Measurements from ENCODE around the gene ACO1. TPM values are rescaled to one million over a fixed set of nuclear protein-coding genes. Genes with fewer than 3 reads are reported as not detected.

Gene ACO1
- total RNA-seq, 1 experiment from 2014 or later: 51.4 TPM

DNA sequence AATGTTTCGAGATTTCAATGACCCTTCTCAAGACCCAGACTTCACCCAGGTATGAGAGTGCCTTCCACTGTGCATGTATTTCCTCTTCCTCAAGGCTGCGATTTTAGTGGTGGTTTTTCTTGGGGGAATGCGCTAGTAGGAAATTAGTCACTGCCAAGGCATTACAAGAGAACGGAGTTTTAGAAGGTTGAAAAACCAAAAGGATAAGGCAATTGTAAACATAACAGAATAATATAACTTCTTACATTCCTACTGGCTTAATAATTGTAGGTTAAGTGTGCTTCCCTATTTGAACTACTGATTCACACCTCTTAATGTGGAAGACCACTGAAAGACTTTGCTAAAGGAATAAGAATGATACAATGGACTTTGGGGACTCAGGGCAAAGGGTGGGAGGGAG lies 38.9 kb downstream of the ACO1 start:
- H3K4me3 ChIP-seq: no peak overlapping the region
- peaks cover 10% of the 10 kb centered on the region; the same call in 1 of the 2 replicates for H3K36me3 ChIP-seq
- no peaks in the 10 kb centered on the region for H3K27me3 ChIP-seq
- DNase-seq: no peak
- no peaks in the 10 kb centered on the region for H3K4me1 ChIP-seq
- H3K9me3 ChIP-seq (replicated peaks): no peaks in the 10 kb centered on the region
- no peak overlapping the region for H3K27ac ChIP-seq

DNA sequence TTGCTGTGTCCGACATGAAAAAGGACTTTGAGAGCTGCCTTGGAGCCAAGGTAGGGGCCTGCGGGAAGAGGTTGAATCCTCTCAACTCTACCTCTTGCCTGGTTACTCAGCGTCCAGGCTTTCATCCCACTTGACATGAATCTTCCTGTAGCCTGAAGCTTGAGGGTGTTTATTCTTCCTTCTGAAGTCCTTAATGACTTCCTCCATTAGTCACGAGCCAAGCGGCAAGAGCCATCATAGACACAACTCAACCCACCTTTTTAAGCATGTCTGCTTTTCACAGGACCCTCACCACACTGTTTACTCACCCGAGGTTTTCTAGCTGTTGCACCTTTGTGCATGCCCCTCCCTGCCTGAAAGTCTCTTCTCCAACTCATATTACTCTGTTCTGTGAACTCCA lies 40.2 kb downstream of the ACO1 start:
- Histone ChIP-seq H3K4me3 (no peak overlapping the region), H3K27me3 (no peaks in the 10 kb centered on the region), H3K9me3 (replicated peaks) (no peaks in the 10 kb centered on the region), H3K4me1 (no peaks in the 10 kb centered on the region), H3K27ac (no peak overlapping the region), H3K36me3 (peaks cover 10% of the 10 kb centered on the region; the same call in 1 of the 2 replicates)
- DNase-seq: no peak

DNA sequence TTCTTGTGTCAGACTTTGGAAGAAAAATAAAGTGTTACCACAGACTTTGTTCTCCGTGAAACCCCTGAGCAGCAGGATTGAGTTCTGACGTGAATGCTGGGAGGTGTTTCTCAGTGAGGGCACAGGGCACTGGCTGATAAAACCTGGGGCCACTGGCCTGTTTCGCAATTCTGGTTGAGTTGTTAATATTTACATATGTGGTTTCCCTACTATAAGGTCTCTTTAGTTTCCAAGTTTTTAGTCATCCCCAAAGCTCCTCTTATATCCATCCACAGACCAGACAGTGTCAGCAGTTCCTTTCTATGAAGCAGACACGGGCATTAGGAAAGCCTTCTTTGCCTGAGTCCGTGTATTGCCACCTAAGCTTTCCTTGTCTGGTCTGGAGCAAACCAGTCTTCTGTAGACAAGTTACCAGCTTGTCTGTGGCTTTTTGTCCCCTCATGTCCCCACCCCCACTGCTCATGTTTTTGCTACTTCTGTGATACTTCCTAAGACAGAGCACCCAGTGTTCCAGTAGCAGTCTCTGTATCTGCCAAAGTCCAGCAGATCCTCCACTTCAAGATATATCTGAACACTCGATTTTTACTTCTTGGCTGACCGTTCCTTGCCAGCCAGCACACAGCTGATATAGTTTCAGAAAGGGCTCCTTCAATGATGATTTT lies 42.0 kb downstream of the ACO1 start:
- DNase-seq: no peak
- Histone ChIP-seq H3K36me3 (peaks cover 13% of the 10 kb centered on the region; the same call in 1 of the 2 replicates), H3K27me3 (no peaks in the 10 kb centered on the region), H3K9me3 (replicated peaks) (no peaks in the 10 kb centered on the region), H3K4me3 (no peak overlapping the region), H3K4me1 (no peaks in the 10 kb centered on the region), H3K27ac (no peak overlapping the region)

DNA sequence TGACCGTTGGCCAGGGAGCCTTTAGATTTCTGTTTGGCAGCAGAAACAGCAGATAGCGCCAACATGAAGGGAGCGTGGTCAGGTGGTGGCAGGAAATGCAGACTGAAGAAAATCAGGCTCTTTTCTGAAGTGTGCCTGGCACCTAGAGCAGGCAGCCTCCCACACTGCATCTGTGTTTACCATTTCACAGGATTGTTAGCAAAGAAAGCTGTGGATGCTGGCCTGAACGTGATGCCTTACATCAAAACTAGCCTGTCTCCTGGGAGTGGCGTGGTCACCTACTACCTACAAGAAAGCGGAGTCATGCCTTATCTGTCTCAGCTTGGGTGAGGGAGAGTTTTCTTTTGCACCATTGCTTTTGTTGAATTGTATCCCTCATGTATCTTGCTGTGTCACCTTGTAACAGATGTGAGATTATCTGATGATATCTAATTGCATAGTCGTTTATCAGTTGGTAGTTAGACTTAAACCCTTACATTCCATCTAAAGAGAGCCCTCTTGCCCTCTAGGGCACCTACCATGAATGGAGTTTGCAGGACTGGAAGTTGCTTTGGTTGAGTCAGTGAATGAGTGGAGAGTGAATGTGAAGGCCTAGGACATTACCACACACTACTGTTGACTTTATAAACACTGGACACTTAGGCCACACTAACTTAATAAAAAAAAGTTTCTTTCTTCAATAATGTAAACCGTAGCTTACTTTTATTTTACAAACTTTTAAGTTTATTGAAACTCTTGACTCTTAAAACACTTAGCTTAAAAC lies 42.8 kb downstream of the ACO1 start:
- H3K4me3 ChIP-seq: no peak overlapping the region
- H3K27ac ChIP-seq: no peak overlapping the region
- H3K36me3 ChIP-seq: peaks cover 18% of the 10 kb centered on the region; the same call in 1 of the 2 replicates
- no peaks in the 10 kb centered on the region for H3K27me3 ChIP-seq
- H3K9me3 ChIP-seq (replicated peaks): no peaks in the 10 kb centered on the region
- DNase-seq: no peak
- H3K4me1 ChIP-seq: no peaks in the 10 kb centered on the region

DNA sequence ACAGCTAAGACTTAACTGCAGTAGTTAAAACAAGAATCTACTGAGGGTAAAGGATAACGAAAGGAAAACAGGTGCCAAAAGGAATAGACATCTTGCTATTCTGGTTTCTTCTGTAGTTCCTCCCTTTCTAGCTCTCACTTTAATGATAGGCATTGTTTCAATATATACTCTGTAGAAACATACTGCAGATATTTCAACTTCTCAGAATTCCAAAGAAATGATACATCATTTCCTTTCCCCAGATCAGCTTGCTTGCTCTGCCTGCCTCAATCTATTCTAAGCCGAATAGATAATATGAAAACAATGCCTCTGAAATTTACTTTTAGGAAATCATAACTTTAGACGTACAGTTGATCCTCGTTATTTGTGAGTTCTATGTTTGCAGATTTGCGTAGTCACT lies 46.3 kb downstream of the ACO1 start:
- H3K27ac ChIP-seq: no peak overlapping the region
- no peaks in the 10 kb centered on the region for H3K27me3 ChIP-seq
- no peaks in the 10 kb centered on the region for H3K4me1 ChIP-seq
- peaks cover 18% of the 10 kb centered on the region for H3K36me3 ChIP-seq
- no peaks in the 10 kb centered on the region for H3K9me3 ChIP-seq (replicated peaks)
- no peak for DNase-seq
- H3K4me3 ChIP-seq: no peak overlapping the region

DNA sequence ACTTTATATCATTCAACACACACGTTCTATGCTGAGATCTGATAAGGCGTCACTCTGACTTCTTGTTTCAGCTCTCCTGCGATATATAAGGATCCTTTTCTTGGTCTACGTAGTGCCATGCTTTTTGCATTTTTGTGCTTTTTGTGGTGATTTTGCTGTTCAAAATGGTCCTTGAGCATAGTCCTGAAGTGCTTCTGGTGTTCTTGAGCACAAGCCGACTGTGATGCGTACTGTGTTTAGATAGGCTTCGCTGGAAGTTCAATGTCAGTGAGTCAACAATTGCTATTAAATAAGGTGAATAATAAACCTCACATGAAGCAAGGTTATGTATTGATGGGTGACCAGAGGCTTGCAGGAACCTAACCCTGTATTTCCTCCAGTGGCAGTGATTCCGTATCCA lies 46.8 kb downstream of the ACO1 start:
- Histone ChIP-seq H3K27ac (no peak overlapping the region), H3K9me3 (replicated peaks) (no peaks in the 10 kb centered on the region), H3K4me1 (no peaks in the 10 kb centered on the region), H3K4me3 (no peak overlapping the region), H3K27me3 (no peaks in the 10 kb centered on the region), H3K36me3 (peaks cover 18% of the 10 kb centered on the region)
- DNase-seq: no peak

DNA sequence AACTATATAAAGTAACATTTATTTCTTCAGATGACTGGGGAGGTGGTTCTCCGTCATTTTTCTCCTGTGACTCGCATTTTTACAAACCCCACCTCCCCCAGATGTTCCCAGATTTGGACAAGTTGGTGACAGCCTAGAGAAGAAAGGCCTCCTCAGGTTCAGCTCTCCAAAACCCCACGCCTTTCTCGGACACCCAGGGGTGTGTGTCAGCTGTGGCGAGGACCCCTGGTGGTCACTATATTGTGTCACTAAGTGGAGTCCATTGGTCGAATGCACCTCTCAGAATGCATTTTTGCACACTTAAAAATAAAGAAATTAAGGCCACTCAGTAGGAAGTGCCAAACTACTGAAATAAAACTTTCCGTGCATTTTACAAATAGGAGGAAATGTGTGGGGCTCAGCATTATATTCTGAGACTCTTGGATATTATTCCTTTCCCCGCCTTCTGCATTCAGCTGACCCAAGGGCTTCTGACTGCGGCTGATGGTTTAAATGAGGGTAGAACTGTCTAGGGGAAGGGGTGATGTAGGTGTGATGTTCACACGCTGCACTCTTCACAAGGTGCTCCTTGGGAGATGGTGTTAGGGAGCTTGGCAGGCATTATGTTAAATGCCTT lies 47.6 kb downstream of the ACO1 start:
- no peak overlapping the region for H3K4me3 ChIP-seq
- H3K36me3 ChIP-seq: peaks cover 23% of the 10 kb centered on the region
- peak; percentile 48 to 59 for DNase-seq
- no peaks in the 10 kb centered on the region for H3K27me3 ChIP-seq
- no peaks in the 10 kb centered on the region for H3K9me3 ChIP-seq (replicated peaks)
- no peak overlapping the region for H3K27ac ChIP-seq
- no peaks in the 10 kb centered on the region for H3K4me1 ChIP-seq

DNA sequence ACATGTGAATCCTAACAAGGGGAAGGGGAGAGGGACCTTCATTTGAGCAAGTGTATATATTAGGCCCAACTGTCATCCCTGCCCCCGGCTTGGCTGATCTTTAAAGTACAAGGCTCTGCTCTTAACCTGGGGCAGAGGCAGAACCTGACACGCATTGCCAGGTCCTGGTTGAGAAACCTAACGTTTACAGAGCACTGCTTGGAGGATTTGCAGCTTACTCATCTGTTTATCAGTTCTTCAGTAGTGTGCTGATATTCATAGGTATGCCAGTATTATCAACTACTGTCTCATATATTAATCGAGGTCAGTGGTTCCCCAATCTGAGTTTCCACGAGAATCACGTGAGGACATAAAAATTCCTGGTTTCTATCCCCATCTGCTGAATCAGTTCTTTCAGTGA lies 50.4 kb downstream of the ACO1 start:
- Histone ChIP-seq H3K27me3 (no peaks in the 10 kb centered on the region), H3K36me3 (peaks cover 35% of the 10 kb centered on the region), H3K4me1 (no peaks in the 10 kb centered on the region), H3K4me3 (no peak overlapping the region), H3K27ac (no peak overlapping the region), H3K9me3 (replicated peaks) (no peaks in the 10 kb centered on the region)
- no peak for DNase-seq

DNA sequence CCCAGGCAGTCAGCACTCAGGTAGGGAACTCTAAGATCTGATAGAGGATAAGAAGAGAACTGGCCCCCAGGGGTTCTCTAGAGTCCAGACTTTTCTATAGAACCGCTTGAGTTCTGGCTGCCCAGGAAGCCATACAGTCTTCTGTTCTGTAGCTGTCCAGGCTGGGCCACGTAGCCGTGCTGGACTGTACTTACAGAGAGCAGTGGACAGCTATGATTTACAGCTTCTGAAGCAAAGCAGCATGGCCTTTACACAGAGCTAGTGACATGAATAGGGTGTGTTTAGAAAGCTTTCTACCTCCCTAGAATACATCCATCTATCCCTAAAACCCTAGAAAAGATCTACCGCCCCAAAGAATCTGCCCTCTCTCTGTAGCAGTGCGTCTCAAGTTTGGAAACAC lies 57.2 kb downstream of the ACO1 start:
- no peak overlapping the region for H3K4me3 ChIP-seq
- H3K27ac ChIP-seq: no peak overlapping the region
- no peaks in the 10 kb centered on the region for H3K9me3 ChIP-seq (replicated peaks)
- H3K4me1 ChIP-seq: no peaks in the 10 kb centered on the region
- no peak for DNase-seq
- peaks cover 23% of the 10 kb centered on the region for H3K36me3 ChIP-seq
- H3K27me3 ChIP-seq: no peaks in the 10 kb centered on the region

DNA sequence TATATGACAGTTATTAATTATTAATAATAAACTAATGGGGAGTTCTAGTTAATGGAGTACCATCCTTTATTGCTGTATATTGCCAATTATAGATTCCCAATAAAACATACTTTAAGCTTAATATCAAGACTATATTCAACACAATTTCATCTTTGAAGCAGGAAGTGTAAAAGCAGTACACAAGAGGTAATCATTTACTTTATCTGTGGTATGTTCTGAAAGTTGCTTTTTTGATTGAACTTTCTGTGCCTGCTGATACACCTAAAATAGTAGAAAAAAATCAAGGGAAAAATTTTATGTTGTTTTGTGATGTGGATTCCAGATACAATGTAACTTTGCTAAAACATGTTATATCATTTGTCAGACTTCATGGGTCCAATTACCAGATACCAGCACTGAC lies 58.0 kb downstream of the ACO1 start:
- H3K36me3 ChIP-seq: peaks cover 24% of the 10 kb centered on the region
- no peak overlapping the region for H3K27ac ChIP-seq
- H3K9me3 ChIP-seq (replicated peaks): no peaks in the 10 kb centered on the region
- DNase-seq: no peak
- no peak overlapping the region for H3K4me3 ChIP-seq
- no peaks in the 10 kb centered on the region for H3K4me1 ChIP-seq
- no peaks in the 10 kb centered on the region for H3K27me3 ChIP-seq

DNA sequence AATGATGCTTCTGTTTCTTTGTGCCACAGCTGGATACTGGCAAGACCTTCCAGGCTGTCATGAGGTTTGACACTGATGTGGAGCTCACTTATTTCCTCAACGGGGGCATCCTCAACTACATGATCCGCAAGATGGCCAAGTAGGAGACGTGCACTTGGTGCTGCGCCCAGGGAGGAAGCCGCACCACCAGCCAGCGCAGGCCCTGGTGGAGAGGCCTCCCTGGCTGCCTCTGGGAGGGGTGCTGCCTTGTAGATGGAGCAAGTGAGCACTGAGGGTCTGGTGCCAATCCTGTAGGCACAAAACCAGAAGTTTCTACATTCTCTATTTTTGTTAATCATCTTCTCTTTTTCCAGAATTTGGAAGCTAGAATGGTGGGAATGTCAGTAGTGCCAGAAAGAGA lies 65.5 kb downstream of the ACO1 start:
- peaks cover 28% of the 10 kb centered on the region; the same call in 1 of the 2 replicates for H3K36me3 ChIP-seq
- no peak for DNase-seq

DNA sequence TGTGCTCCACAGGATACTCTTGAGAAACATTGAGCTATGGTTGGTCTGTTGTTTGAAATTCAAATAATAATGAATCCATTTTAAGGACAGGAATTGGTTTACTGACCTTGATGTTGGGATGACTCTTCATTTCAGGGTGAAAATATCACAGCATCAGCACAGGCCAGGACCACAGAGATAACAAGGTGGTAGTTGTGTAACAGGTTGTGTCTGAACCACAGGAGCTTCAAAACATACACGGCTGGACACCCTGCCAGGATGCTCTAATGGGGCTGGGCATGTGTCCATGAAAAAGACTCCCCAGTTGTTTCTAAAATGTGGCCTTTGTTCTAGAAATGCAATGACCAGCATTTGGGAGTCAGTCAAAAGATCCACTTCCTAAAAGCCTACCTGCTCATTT lies 69.8 kb downstream of the ACO1 start:
- Histone ChIP-seq H3K36me3 (peaks cover 31% of the 10 kb centered on the region), H3K27me3 (no peaks in the 10 kb centered on the region), H3K4me3 (no peak overlapping the region), H3K9me3 (replicated peaks) (no peaks in the 10 kb centered on the region), H3K27ac (no peak overlapping the region), H3K4me1 (no peaks in the 10 kb centered on the region; the same call in 1 of the 2 replicates)
- DNase-seq: no peak

More for the DNA sequence above, 65.5 kb downstream of the ACO1 start:
- H3K4me3 ChIP-seq: no peak overlapping the region
- H3K9me3 ChIP-seq (replicated peaks): no peaks in the 10 kb centered on the region
- H3K27ac ChIP-seq: no peak overlapping the region
- H3K4me1 ChIP-seq: no peaks in the 10 kb centered on the region
- H3K27me3 ChIP-seq: no peaks in the 10 kb centered on the region

DNA sequence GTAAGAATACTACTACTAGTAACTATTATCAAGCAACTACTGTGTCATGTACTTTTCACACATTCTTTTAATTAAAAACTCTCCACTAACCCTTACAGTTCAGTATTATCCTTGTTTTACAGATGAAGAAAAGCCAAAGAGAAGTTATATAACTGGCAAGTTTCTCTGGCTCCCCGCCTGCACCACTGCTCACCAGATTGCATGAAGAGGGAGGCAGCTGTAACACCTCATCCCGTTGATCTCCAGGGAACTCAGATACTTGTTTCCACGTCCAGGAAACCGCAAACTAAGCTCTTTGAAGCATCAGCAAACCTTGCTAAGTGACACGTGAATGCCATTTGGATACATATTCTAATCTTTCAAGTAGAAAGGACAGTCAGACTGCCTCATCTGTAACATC lies 71.3 kb downstream of the ACO1 start:
- no peak for DNase-seq
- no peak overlapping the region for H3K27ac ChIP-seq

DNA sequence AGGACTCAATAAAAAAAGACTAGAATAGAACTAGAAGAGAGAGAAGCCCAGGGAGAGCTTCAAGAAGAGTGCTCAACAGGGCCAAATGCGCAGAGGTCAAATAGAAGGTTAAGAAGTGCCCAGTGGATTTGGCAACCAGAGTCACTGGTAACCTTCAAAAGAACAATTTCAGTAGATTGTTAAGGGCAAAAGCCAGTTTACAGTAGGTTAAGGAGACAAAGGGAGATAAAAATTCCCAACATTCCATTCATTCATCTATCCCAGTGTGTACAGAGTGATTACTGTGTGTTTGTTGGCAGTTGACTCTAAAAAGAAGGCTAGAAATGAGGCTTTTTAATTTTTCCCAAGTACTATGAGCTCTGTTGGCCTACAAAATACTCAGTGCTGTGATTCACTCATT lies 72.1 kb downstream of the ACO1 start:
- Histone ChIP-seq H3K36me3 (peaks cover 17% of the 10 kb centered on the region), H3K27me3 (no peaks in the 10 kb centered on the region), H3K27ac (no peak overlapping the region), H3K4me3 (no peak overlapping the region), H3K9me3 (replicated peaks) (no peaks in the 10 kb centered on the region), H3K4me1 (no peaks in the 10 kb centered on the region; the same call in 1 of the 2 replicates)
- DNase-seq: no peak

More for the DNA sequence above, 71.3 kb downstream of the ACO1 start:
- Histone ChIP-seq H3K9me3 (replicated peaks) (no peaks in the 10 kb centered on the region), H3K27me3 (no peaks in the 10 kb centered on the region), H3K36me3 (peaks cover 20% of the 10 kb centered on the region), H3K4me3 (no peak overlapping the region), H3K4me1 (no peaks in the 10 kb centered on the region; the same call in 1 of the 2 replicates)
